Keratinocyte (primary cell): Measurements from ENCODE around the gene TH. TPM values are rescaled to one million over a fixed set of nuclear protein-coding genes. Genes with fewer than 3 reads are reported as not detected.

Experiments used
- DNase-seq: peaks from one replicate; pipeline ENCODE4 v3.0.0-alpha.2; 2011; ENCODE audit warnings: low read depth, missing footprints, low spot score
- FAIRE-seq: peaks from 2 replicates; lab custom pipeline; 2011; peaks lifted over from hg19 to GRCh38; lab: Jason Lieb, UNC
- H2AFZ ChIP-seq: 2 replicates; pipeline ENCODE4 v1.6.0; 2012; ENCODE audit warnings: low read length, control low read depth, inconsistent platforms; ENCODE audit not compliant: control insufficient read depth
- H3K27ac ChIP-seq: 2 replicates; pipeline ENCODE4 v1.5.1; 2011; ENCODE audit warnings: low read length; ENCODE audit not compliant: control insufficient read depth, insufficient read depth
- H3K27me3 ChIP-seq: 3 replicates; pipeline ENCODE4 v1.6.0; 2011; ENCODE audit warnings: low read length; ENCODE audit not compliant: control insufficient read depth, insufficient read depth; ENCODE audit errors: extremely low read depth
- H3K36me3 ChIP-seq, 2 experiments: 2 replicates in 1 of 2; 3 replicates in 1 of 2; pipeline ENCODE4 v1.5.1; 2011; ENCODE audit warnings: low read length in 2 of 2, mild to moderate bottlenecking in 1 of 2; ENCODE audit not compliant: control insufficient read depth in 2 of 2, insufficient read depth in 2 of 2; ENCODE audit errors: extremely low read depth in 1 of 2
- H3K4me1 ChIP-seq: 3 replicates; pipeline ENCODE4 v1.5.1; 2011; ENCODE audit warnings: low read length; ENCODE audit not compliant: control insufficient read depth, insufficient read depth; ENCODE audit errors: extremely low read depth
- H3K4me2 ChIP-seq: 3 replicates; pipeline ENCODE4 v1.6.0; 2011; ENCODE audit warnings: low read depth, low read length; ENCODE audit not compliant: control insufficient read depth, insufficient read depth; ENCODE audit errors: extremely low read depth
- H3K4me3 ChIP-seq, 3 experiments: fragments of 200-600 bp in 1 of 3; sonication (generic) in 1 of 3; 2 replicates in 2 of 3; 3 replicates in 1 of 3; pipeline ENCODE4 v1.5.1; 2011 to 2016; ENCODE audit warnings: low read length in 3 of 3, mild to moderate bottlenecking in 3 of 3, control low read depth in 2 of 3, inconsistent platforms in 1 of 3, low read depth in 1 of 3, mixed read lengths in 1 of 3, mixed run types in 1 of 3, moderate library complexity in 1 of 3; ENCODE audit not compliant: control insufficient read depth in 2 of 3, insufficient read depth in 2 of 3; ENCODE audit errors: extremely low read depth in 1 of 3
- H3K79me2 ChIP-seq: 2 replicates; pipeline ENCODE4 v1.6.0; 2012; ENCODE audit warnings: low read length; ENCODE audit not compliant: control insufficient read depth, insufficient read depth
- H3K9ac ChIP-seq: 3 replicates; pipeline ENCODE4 v1.6.0; 2011; ENCODE audit warnings: low read length; ENCODE audit not compliant: control insufficient read depth, insufficient read depth; ENCODE audit errors: extremely low read depth
- H3K9me1 ChIP-seq: 3 replicates; pipeline ENCODE4 v1.6.0; 2011; ENCODE audit warnings: low read length; ENCODE audit not compliant: control insufficient read depth, insufficient read depth; ENCODE audit errors: extremely low read depth
- H3K9me3 ChIP-seq: 2 replicates; pipeline ENCODE4 v1.5.1; 2012; ENCODE audit warnings: low read depth, low read length; ENCODE audit not compliant: control insufficient read depth
- H4K20me1 ChIP-seq: 3 replicates; pipeline ENCODE4 v1.6.0; 2011; ENCODE audit warnings: low read length; ENCODE audit not compliant: control insufficient read depth, insufficient read depth; ENCODE audit errors: extremely low read depth
- EZH2 ChIP-seq: IDR thresholded peaks from one replicate; pipeline ENCODE4 v1.6.1; 2012; ENCODE audit warnings: inconsistent platforms, mild to moderate bottlenecking, low read length, moderate library complexity
- dilution Hi-C: fragments of 300-500 bp; cut with MboI; formaldehyde crosslinking; loops from one replicate; pipeline ENCODE4 v1.7.0; 2020; ENCODE audit warnings: low sequenced_read_pairs; ENCODE audit not compliant: extremely low pct_ligation_motif_present
- polyA plus RNA-seq, 5 experiments: library from polyadenylated mRNA; depleted of rRNA in 3 of 5; stranded (reverse) in 3 of 5; stranded (forward) in 1 of 5; unstranded in 1 of 5; fragments of >200 nt; gene quantifications; 1 replicate in 1 of 5; 2 replicates in 3 of 5; 3 replicates in 1 of 5; pipeline versions ENCODE4 v1.2.1 to v1.2.3, GENCODE V29; 2011 to 2012; ENCODE audit warnings: missing spikeins in 2 of 5, low read depth in 1 of 5, low replicate concordance in 1 of 5
- TF ChIP-seq, protein P1 (sequence below), 3 experiments: IDR thresholded peaks in 1 of 3; conservative IDR thresholded peaks in 1 of 3; optimal IDR thresholded peaks in 1 of 3; 2 replicates in 2 of 3; 3 replicates in 1 of 3; pipeline versions ENCODE3 to v1.5.1; 2011; ENCODE audit warnings: low read length in 3 of 3, mild to moderate bottlenecking in 3 of 3, moderate library complexity in 2 of 3, control low read depth in 1 of 3, inconsistent platforms in 1 of 3; ENCODE audit not compliant: insufficient read depth in 2 of 3; ENCODE audit errors: extremely low read depth in 1 of 3

The TH gene
- polyA plus RNA-seq, 1 donor (not counting 4 experiments of a cell fraction or from before 2014, with no cell fraction given), result 0.50 TPM

DNA sequence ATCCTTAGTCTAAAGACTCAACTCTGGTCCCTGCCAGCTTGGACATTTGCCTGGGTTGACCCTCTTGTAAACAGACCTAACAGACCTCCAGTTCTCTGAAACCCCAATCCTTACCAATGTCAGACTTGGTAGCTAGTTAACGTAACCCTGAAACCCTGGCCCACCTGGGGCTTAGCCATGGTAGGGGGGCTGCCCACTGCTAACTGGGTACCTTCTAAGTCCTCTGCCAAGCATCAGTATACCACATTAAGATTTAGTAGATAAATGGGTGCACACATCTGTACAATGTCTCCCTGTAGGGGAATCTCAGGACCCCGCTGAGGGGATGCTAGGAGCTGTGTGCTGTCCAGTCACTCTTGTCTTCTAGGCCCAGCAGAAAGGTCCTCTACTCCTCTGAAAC, 29.9 kb upstream of the TH start:
- no peak for TF ChIP-seq EZH2
- TF ChIP-seq, protein P1, sequence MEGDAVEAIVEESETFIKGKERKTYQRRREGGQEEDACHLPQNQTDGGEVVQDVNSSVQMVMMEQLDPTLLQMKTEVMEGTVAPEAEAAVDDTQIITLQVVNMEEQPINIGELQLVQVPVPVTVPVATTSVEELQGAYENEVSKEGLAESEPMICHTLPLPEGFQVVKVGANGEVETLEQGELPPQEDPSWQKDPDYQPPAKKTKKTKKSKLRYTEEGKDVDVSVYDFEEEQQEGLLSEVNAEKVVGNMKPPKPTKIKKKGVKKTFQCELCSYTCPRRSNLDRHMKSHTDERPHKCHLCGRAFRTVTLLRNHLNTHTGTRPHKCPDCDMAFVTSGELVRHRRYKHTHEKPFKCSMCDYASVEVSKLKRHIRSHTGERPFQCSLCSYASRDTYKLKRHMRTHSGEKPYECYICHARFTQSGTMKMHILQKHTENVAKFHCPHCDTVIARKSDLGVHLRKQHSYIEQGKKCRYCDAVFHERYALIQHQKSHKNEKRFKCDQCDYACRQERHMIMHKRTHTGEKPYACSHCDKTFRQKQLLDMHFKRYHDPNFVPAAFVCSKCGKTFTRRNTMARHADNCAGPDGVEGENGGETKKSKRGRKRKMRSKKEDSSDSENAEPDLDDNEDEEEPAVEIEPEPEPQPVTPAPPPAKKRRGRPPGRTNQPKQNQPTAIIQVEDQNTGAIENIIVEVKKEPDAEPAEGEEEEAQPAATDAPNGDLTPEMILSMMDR (optimal IDR thresholded peaks at IDR 0.05 in 1 of 3, IDR thresholded peaks at IDR 0.05 in 1 of 3, conservative IDR thresholded peaks at IDR 0.05 in 1 of 3; ENCODE audit: extremely low read depth in 1 of 3, insufficient read depth in 2 of 3, low read length in 3 of 3), result no peak
- Histone ChIP-seq H3K27ac (no peak overlapping the region), H3K9me3 (no peaks in the 10 kb centered on the region), H3K4me2 (peak overlapping the region; percentile 19), H3K9ac (no peak overlapping the region), H2AFZ (no peak overlapping the region), H4K20me1 (no peaks in the 10 kb centered on the region), H3K9me1 (no peaks in the 10 kb centered on the region), H3K36me3 (no peaks in the 10 kb centered on the region), H3K4me1 (peaks cover 20% of the 10 kb centered on the region), H3K4me3 (no peak overlapping the region), H3K27me3 (peaks cover 6% of the 10 kb centered on the region), H3K79me2 (no peaks in the 10 kb centered on the region)
- dilution Hi-C loops, result no loop called here
- DNase-seq (no peak), FAIRE-seq (no peak)

DNA sequence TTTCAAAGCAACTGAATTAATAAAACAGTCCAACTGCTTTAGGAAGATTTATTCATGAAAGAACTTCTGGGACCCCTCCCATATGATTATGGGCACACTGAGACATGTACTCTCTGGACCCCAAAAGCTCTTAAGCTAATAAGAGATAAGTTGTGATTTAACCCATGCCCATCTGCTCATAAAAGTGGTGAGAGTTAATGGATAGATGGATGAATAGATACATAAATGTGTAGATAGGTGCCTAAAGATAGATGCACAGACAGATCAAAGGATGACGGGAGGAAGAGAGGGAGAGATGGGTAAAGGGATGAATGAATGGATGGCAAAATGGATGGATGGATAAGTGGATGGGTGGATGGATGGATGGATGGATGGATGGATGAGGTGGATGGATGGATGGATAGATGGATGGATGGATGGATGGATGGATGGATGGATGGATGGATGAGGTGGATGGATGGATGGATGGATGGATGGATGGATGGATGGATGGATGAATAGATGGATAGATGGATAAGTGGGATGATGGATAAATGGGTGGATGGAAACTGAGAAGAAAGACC, 29.4 kb upstream of the TH start:
- Histone ChIP-seq H3K9ac (no peak overlapping the region), H3K4me1 (peaks cover 20% of the 10 kb centered on the region), H3K9me3 (no peaks in the 10 kb centered on the region), H2AFZ (no peak overlapping the region), H3K27me3 (peaks cover 11% of the 10 kb centered on the region), H3K27ac (no peak overlapping the region), H3K79me2 (no peaks in the 10 kb centered on the region), H4K20me1 (no peaks in the 10 kb centered on the region), H3K4me3 (no peak overlapping the region), H3K36me3 (no peaks in the 10 kb centered on the region), H3K9me1 (no peaks in the 10 kb centered on the region), H3K4me2 (no peak overlapping the region)
- dilution Hi-C loops, result no loop called here
- FAIRE-seq (no peak), DNase-seq (no peak)
- TF ChIP-seq EZH2, result no peak
- TF ChIP-seq, protein P1 (optimal IDR thresholded peaks at IDR 0.05 in 1 of 3, IDR thresholded peaks at IDR 0.05 in 1 of 3, conservative IDR thresholded peaks at IDR 0.05 in 1 of 3; ENCODE audit: extremely low read depth in 1 of 3, insufficient read depth in 2 of 3, low read length in 3 of 3), result no peak
